ENCODE measurements around the gene WDSUB1. TPM values are rescaled to one million over a fixed set of nuclear protein-coding genes. Genes with fewer than 3 reads are reported as not detected.

The WDSUB1 gene
- total RNA-seq, 5 donors from 2014 or later (not counting 1 experiment from before 2014, with no cell fraction given), result 4.4 to 7.7 (median 5.5) TPM

DNA sequence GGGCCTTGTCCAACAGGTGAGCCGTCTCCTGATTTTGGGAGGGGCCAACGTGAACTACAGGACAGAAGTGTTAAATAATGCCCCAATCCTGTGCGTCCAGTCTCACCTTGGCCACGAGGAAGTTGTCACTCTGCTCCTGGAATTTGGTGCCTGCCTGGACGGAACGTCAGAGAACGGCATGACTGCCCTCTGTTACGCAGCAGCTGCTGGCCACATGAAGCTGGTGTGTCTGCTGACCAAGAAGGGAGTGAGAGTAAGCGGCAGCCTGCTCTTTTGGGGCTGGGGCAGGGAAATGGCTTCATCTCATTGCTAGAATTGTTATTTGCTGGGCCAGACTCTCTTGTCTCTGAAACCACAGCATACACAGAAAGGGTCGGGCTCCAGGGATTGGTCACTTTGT is 92.3 kb downstream of the WDSUB1 start:
- Mint-ChIP-seq H3K4me3 (no peak overlapping the region), H3K9me3 (no peaks in the 10 kb centered on the region), H3K27me3 (no peaks in the 10 kb centered on the region), H3K4me1 (no peaks in the 10 kb centered on the region), H3K27ac (no peak overlapping the region), H3K36me3 (no peaks in the 10 kb centered on the region)
- no peak for DNase-seq
- Histone ChIP-seq H3K36me3 (ENCODE audit: control insufficient read depth in 2 of 2, extremely low read depth in 1 of 2, insufficient read depth in 1 of 2, low read length in 1 of 2) (no peaks in the 10 kb centered on the region), H3K27me3 (replicated peaks in 1 of 2; ENCODE audit: control insufficient read depth in 2 of 2, extremely low read depth in 1 of 2, insufficient read depth in 2 of 2, low read length in 1 of 2) (no peaks in the 10 kb centered on the region), H3K4me1 (ENCODE audit: control insufficient read depth in 1 of 2, extremely low read depth in 1 of 2, insufficient read depth in 2 of 2, low read length in 2 of 2) (no peaks in the 10 kb centered on the region), H3K4me3 (ENCODE audit: control insufficient read depth in 1 of 2, extremely low read depth in 1 of 2, low read length in 1 of 2) (no peak overlapping the region), H3K9me3 (no peaks in the 10 kb centered on the region), H3K27ac (ENCODE audit: low read length) (no peak overlapping the region)
- CTCF ChIA-PET, result no interaction called here
- POLR2A ChIA-PET, result no interaction called here
- WGBS (ENCODE audit: insufficient coverage), result 72% methylated on average over 5 of the region's 10 CpGs
- ATAC-seq (replicated peaks in 1 of 4), result no peak

GRCh38 chr2:159193791-159194190 is 92.7 kb downstream of the WDSUB1 start:
- DNase-seq (no peak), ATAC-seq (replicated peaks in 1 of 4) (no peak)
- no peaks in the 10 kb centered on the region for H3K36me3 ChIP-seq (ENCODE audit: control insufficient read depth in 2 of 2, extremely low read depth in 1 of 2, insufficient read depth in 1 of 2, low read length in 1 of 2)
- H3K9me3 ChIP-seq, result no peaks in the 10 kb centered on the region
- no peak overlapping the region for H3K4me3 ChIP-seq (ENCODE audit: control insufficient read depth in 1 of 2, extremely low read depth in 1 of 2, low read length in 1 of 2)
- Mint-ChIP-seq H3K27me3 (no peaks in the 10 kb centered on the region), H3K4me3 (no peak overlapping the region), H3K27ac (no peak overlapping the region), H3K9me3 (no peaks in the 10 kb centered on the region), H3K36me3 (no peaks in the 10 kb centered on the region), H3K4me1 (no peaks in the 10 kb centered on the region)
- no peaks in the 10 kb centered on the region for H3K4me1 ChIP-seq (ENCODE audit: control insufficient read depth in 1 of 2, extremely low read depth in 1 of 2, insufficient read depth in 2 of 2, low read length in 2 of 2)
- no peak overlapping the region for H3K27ac ChIP-seq (ENCODE audit: low read length)
- CTCF ChIA-PET, result no interaction called here
- H3K27me3 ChIP-seq (replicated peaks in 1 of 2; ENCODE audit: control insufficient read depth in 2 of 2, extremely low read depth in 1 of 2, insufficient read depth in 2 of 2, low read length in 1 of 2), result no peaks in the 10 kb centered on the region
- 100% methylated on average over 1 of the region's 4 CpGs for WGBS (ENCODE audit: insufficient coverage)
- POLR2A ChIA-PET, result no interaction called here

DNA sequence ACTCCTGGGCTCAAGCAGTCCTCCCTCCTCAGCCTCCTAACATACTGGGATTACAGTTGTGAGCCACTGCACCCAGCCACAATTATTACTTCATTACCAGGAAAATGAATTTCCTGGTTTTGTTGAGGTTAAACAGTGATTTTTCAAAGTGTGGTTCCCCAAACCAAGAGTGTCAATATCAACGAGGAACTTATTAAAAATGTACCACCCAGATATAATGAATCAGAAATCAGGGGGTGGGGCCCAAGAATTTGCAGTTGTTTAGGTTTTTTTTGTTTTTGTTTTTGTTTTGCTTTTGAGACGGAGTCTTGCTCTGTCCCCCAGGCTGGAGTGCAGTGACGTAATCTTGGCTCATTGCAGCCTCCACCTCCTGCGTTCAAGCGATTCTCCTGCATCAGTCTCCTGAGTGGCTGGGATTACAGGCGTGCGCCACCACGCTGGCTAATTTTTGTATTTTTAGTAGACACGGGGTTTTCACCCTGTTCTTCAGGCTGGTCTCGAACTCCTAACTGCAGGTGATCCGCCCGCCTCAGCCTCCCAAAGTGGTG is 94.1 kb downstream of the WDSUB1 start:
- no peaks in the 10 kb centered on the region for H3K36me3 ChIP-seq (ENCODE audit: control insufficient read depth in 2 of 2, extremely low read depth in 1 of 2, insufficient read depth in 1 of 2, low read length in 1 of 2)
- ChIA-PET POLR2A (no interaction called here), CTCF (no interaction called here)
- no peaks in the 10 kb centered on the region for H3K4me1 ChIP-seq (ENCODE audit: control insufficient read depth in 1 of 2, extremely low read depth in 1 of 2, insufficient read depth in 2 of 2, low read length in 2 of 2)
- Mint-ChIP-seq H3K4me1 (no peaks in the 10 kb centered on the region), H3K27ac (no peak overlapping the region), H3K4me3 (no peak overlapping the region), H3K9me3 (no peaks in the 10 kb centered on the region), H3K36me3 (no peaks in the 10 kb centered on the region), H3K27me3 (no peaks in the 10 kb centered on the region)
- H3K27ac ChIP-seq (ENCODE audit: low read length), result no peak overlapping the region
- ATAC-seq (replicated peaks in 1 of 4) (no peak), DNase-seq (no peak)
- 100% methylated on average over 7 of the region's 12 CpGs for WGBS (ENCODE audit: insufficient coverage)
- no peak overlapping the region for H3K4me3 ChIP-seq (ENCODE audit: control insufficient read depth in 1 of 2, extremely low read depth in 1 of 2, low read length in 1 of 2)
- H3K9me3 ChIP-seq, result no peaks in the 10 kb centered on the region
- no peaks in the 10 kb centered on the region for H3K27me3 ChIP-seq (replicated peaks in 1 of 2; ENCODE audit: control insufficient read depth in 2 of 2, extremely low read depth in 1 of 2, insufficient read depth in 2 of 2, low read length in 1 of 2)

GRCh38 chr2:159188449-159188848 is 98.1 kb downstream of the WDSUB1 start:
- H3K27ac ChIP-seq (ENCODE audit: low read length), result no peak overlapping the region
- Mint-ChIP-seq H3K36me3 (no peaks in the 10 kb centered on the region), H3K4me1 (peaks cover 3 to 7% (median 7%) of the 10 kb centered on the region in 3 donors), H3K27me3 (no peaks in the 10 kb centered on the region), H3K27ac (no peak overlapping the region), H3K4me3 (no peak overlapping the region), H3K9me3 (no peaks in the 10 kb centered on the region)
- no peaks in the 10 kb centered on the region for H3K9me3 ChIP-seq
- DNase-seq (no peak), ATAC-seq (replicated peaks in 1 of 4) (no peak)
- H3K27me3 ChIP-seq (replicated peaks in 1 of 2; ENCODE audit: control insufficient read depth in 2 of 2, extremely low read depth in 1 of 2, insufficient read depth in 2 of 2, low read length in 1 of 2), result no peaks in the 10 kb centered on the region
- ChIA-PET CTCF (interaction anchor here in 1 of 2 donors (0.6 kb wide), 2 partner anchors 70 to 286 kb away, joined by 4 read pairs; no protein-coding TSS in a partner anchor), POLR2A (no interaction called here)
- no peaks in the 10 kb centered on the region for H3K4me1 ChIP-seq (ENCODE audit: control insufficient read depth in 1 of 2, extremely low read depth in 1 of 2, insufficient read depth in 2 of 2, low read length in 2 of 2)
- 100% methylated on average over 1 of the region's 4 CpGs for WGBS (ENCODE audit: insufficient coverage)
- no peak overlapping the region for H3K4me3 ChIP-seq (ENCODE audit: control insufficient read depth in 1 of 2, extremely low read depth in 1 of 2, low read length in 1 of 2)
- no peaks in the 10 kb centered on the region for H3K36me3 ChIP-seq (ENCODE audit: control insufficient read depth in 2 of 2, extremely low read depth in 1 of 2, insufficient read depth in 1 of 2, low read length in 1 of 2)

DNA sequence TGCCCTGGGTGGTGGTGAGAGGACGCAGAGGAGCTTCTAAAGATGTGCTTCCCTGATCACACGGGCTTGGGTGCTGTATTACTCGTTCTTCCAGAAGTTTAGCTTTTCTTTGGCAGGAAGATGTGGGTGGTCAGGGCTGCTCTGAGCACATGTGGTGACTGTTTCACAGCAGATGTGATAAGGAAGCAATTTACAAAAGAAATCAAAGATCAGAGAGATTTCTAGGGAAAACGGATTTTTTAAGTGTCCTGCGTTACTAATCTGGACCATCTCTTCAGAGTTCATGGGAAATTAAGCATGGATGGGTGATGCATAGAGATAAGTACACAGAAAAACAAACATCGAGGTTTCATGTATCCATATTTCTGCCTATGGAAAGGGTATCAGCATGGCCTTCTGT is 99.4 kb downstream of the WDSUB1 start:
- no peak overlapping the region for H3K27ac ChIP-seq (ENCODE audit: low read length)

GRCh38 chr2:159186462-159186861 is 100.0 kb downstream of the WDSUB1 start:
- H3K4me3 Mint-ChIP-seq, result no peak overlapping the region
- H3K27ac ChIP-seq (ENCODE audit: low read length), result no peak overlapping the region
- ChIA-PET POLR2A (no interaction called here), CTCF (interaction anchor here in 1 of 2 donors (0.6 kb wide), 1 partner anchor 50 kb away, joined by 8 read pairs; no protein-coding TSS in a partner anchor)
- WGBS (ENCODE audit: insufficient coverage), result 86% methylated on average over 3 of the region's 4 CpGs
- H3K36me3 ChIP-seq (ENCODE audit: control insufficient read depth in 2 of 2, extremely low read depth in 1 of 2, insufficient read depth in 1 of 2, low read length in 1 of 2), result no peaks in the 10 kb centered on the region
- H3K36me3 Mint-ChIP-seq, result no peaks in the 10 kb centered on the region
- H3K9me3 Mint-ChIP-seq, result no peaks in the 10 kb centered on the region
- H3K27me3 Mint-ChIP-seq, result no peaks in the 10 kb centered on the region
- H3K4me1 Mint-ChIP-seq, result peaks cover 3 to 7% (median 7%) of the 10 kb centered on the region in 3 donors
- DNase-seq, result no peak
- no peak overlapping the region for H3K27ac Mint-ChIP-seq
- H3K4me1 ChIP-seq (ENCODE audit: control insufficient read depth in 1 of 2, extremely low read depth in 1 of 2, insufficient read depth in 2 of 2, low read length in 2 of 2), result no peaks in the 10 kb centered on the region
- no peaks in the 10 kb centered on the region for H3K9me3 ChIP-seq
- H3K4me3 ChIP-seq (ENCODE audit: control insufficient read depth in 1 of 2, extremely low read depth in 1 of 2, low read length in 1 of 2), result no peak overlapping the region
- no peak for ATAC-seq (replicated peaks in 1 of 4)
- H3K27me3 ChIP-seq (replicated peaks in 1 of 2; ENCODE audit: control insufficient read depth in 2 of 2, extremely low read depth in 1 of 2, insufficient read depth in 2 of 2, low read length in 1 of 2), result no peaks in the 10 kb centered on the region

More for the DNA sequence above, 99.4 kb downstream of the WDSUB1 start:
- 62% methylated on average over 5 of the region's 6 CpGs for WGBS (ENCODE audit: insufficient coverage)
- Mint-ChIP-seq H3K9me3 (no peaks in the 10 kb centered on the region), H3K36me3 (no peaks in the 10 kb centered on the region), H3K4me3 (no peak overlapping the region), H3K27ac (no peak overlapping the region), H3K4me1 (peaks cover 3 to 7% (median 7%) of the 10 kb centered on the region in 3 donors), H3K27me3 (no peaks in the 10 kb centered on the region)
- CTCF ChIA-PET, result no interaction called here
- POLR2A ChIA-PET, result no interaction called here
- Histone ChIP-seq H3K4me1 (ENCODE audit: control insufficient read depth in 1 of 2, extremely low read depth in 1 of 2, insufficient read depth in 2 of 2, low read length in 2 of 2) (no peaks in the 10 kb centered on the region), H3K36me3 (ENCODE audit: control insufficient read depth in 2 of 2, extremely low read depth in 1 of 2, insufficient read depth in 1 of 2, low read length in 1 of 2) (no peaks in the 10 kb centered on the region), H3K9me3 (no peaks in the 10 kb centered on the region), H3K27me3 (replicated peaks in 1 of 2; ENCODE audit: control insufficient read depth in 2 of 2, extremely low read depth in 1 of 2, insufficient read depth in 2 of 2, low read length in 1 of 2) (no peaks in the 10 kb centered on the region), H3K4me3 (ENCODE audit: control insufficient read depth in 1 of 2, extremely low read depth in 1 of 2, low read length in 1 of 2) (no peak overlapping the region)
- DNase-seq (no peak), ATAC-seq (replicated peaks in 1 of 4) (no peak)
